ENCODE results near the gene TMEM52. TPM values are rescaled to one million over a fixed set of nuclear protein-coding genes. Genes with fewer than 3 reads are reported as not detected.

TMEM52 gene
- total and polyA plus RNA-seq, 2 of the 13 experiments (the other 11 are each of a cell fraction or from before 2014, with no cell fraction given): 13.2 to 18.7 TPM

DNA sequence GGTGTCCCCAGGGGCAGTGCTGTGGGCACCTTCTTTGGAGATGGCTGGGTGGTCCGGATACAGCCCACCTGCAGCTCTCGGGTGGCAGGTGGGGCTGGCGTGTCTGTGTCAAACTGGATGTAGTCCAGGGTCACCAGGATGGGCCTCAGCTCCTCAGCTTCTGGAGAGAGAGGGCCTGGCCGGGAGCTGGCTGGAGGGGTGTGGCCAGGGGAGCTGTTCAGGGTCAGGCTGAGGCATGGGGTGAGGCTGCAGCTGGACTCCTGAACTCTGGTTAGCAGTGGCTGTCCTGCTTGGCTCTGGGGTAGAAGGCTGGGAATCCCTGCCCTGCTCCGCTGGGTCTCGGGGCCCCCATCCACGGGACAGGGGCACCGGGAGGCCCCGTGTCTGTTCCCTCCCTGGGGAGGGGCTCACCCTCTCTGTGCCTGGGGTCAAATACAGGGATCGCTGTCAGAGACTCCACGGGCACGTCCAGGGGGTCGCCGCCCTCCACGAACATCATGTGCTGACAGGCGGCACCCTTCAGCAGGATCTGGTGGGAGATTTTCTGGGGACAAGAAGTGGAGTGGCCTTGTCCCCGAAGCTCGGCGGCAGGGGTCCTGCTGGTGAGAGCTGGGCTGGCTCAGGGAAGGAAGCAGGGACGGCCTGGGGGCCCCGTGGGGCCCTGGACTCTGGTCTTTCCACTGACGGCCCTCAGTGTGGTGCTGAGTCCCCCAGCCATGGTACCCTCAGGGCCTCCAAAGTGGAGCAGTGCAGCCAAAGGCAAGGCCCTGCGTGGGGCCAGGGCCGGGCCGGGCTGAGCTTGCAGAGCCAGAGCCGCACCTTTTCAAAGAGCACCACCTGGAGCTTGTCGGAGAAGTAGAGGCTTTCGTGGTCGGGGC, 4.1 kb upstream of the TMEM52 start (continued):
- TF ChIP-seq, protein P1, sequence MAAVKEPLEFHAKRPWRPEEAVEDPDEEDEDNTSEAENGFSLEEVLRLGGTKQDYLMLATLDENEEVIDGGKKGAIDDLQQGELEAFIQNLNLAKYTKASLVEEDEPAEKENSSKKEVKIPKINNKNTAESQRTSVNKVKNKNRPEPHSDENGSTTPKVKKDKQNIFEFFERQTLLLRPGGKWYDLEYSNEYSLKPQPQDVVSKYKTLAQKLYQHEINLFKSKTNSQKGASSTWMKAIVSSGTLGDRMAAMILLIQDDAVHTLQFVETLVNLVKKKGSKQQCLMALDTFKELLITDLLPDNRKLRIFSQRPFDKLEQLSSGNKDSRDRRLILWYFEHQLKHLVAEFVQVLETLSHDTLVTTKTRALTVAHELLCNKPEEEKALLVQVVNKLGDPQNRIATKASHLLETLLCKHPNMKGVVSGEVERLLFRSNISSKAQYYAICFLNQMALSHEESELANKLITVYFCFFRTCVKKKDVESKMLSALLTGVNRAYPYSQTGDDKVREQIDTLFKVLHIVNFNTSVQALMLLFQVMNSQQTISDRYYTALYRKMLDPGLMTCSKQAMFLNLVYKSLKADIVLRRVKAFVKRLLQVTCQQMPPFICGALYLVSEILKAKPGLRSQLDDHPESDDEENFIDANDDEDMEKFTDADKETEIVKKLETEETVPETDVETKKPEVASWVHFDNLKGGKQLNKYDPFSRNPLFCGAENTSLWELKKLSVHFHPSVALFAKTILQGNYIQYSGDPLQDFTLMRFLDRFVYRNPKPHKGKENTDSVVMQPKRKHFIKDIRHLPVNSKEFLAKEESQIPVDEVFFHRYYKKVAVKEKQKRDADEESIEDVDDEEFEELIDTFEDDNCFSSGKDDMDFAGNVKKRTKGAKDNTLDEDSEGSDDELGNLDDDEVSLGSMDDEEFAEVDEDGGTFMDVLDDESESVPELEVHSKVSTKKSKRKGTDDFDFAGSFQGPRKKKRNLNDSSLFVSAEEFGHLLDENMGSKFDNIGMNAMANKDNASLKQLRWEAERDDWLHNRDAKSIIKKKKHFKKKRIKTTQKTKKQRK (IDR thresholded peaks at IDR 0.05; ENCODE audit: low read length): no peak
- TF ChIP-seq ZNF251 (CRISPR knock-in tag; IDR thresholded peaks at IDR 0.05) (no peak), ZNF382 (CRISPR knock-in tag; IDR thresholded peaks at IDR 0.05; ENCODE audit: borderline replicate concordance) (no peak), ZBED4 (CRISPR knock-in tag; IDR thresholded peaks at IDR 0.05; ENCODE audit: borderline replicate concordance) (no peak), TGIF2 (CRISPR knock-in tag; IDR thresholded peaks at IDR 0.05) (no peak)
